VCaP (cell line): ENCODE data around the gene C1QTNF7.

ENCODE experiments used
- H3K27ac ChIP-seq: fragments of 450-650 bp; 2 replicates; pipeline ENCODE4 v1.5.1; 2017
- TF ChIP-seq, protein P1 (sequence below): fragments of 450-650 bp; conservative IDR thresholded peaks from 2 replicates; pipeline ENCODE4 v1.5.1; 2017; ENCODE audit warnings: mild to moderate bottlenecking, moderate library complexity

C1QTNF7 gene

DNA sequence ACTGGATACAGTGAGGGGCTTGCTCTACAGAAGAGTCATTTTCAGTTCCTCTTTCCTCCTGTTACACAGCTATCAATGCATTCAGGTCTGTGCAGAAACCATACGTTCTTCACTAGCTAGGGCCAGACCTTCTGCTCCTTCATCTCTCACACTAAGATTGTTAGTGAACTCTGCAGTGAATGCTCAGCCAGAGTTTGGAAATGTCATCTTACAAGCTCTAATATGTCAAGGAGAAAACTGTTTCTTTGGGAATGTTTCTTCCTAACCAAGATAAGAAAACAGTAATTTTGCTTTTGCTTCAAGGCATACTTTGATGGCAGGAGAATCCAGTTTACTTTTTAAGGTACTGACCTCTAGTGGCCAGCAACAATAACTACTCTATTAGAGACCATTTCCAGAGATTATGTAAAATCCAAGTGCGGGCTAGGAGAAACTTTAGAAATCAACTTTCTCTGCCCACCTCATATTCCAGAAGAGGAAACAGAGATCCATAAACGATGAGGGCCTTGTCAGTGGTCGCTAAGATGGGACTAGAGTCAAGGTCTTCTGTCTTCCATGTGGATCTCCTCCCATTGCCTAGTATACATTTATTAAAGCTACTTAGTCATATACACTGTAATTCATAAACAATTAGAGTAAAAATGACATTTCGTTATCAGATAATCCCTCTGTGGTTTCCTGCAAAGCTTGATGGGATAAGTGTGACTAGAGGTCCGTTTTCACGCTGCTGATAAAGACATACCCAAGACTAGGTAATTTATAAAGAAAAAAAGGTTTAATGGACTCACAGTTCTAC lies 29.8 kb downstream of the C1QTNF7 start:
- H3K27ac ChIP-seq: no peak overlapping the region
- TF ChIP-seq, protein P1, sequence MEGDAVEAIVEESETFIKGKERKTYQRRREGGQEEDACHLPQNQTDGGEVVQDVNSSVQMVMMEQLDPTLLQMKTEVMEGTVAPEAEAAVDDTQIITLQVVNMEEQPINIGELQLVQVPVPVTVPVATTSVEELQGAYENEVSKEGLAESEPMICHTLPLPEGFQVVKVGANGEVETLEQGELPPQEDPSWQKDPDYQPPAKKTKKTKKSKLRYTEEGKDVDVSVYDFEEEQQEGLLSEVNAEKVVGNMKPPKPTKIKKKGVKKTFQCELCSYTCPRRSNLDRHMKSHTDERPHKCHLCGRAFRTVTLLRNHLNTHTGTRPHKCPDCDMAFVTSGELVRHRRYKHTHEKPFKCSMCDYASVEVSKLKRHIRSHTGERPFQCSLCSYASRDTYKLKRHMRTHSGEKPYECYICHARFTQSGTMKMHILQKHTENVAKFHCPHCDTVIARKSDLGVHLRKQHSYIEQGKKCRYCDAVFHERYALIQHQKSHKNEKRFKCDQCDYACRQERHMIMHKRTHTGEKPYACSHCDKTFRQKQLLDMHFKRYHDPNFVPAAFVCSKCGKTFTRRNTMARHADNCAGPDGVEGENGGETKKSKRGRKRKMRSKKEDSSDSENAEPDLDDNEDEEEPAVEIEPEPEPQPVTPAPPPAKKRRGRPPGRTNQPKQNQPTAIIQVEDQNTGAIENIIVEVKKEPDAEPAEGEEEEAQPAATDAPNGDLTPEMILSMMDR: peak; percentile 79

DNA sequence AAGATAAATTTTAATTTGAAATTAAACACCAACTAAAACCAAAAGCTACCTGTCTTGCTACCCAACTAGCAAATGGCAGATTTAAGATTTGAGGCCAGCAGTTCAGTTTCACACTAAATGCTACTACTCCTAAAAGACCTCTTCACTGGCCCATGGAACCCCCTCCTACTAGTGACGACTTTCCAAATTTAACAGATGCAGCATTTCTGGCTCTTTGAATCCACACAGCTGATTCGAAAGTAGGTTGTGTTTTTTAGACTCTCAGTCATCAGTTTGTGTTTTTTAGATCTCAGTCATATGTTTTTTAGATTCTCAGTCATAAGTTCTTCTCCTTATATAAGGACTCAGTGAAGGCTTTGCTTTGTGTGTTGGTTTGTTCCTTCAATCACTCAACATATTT lies 30.8 kb downstream of the C1QTNF7 start:
- no peak overlapping the region for H3K27ac ChIP-seq
- TF ChIP-seq, protein P1: no peak

DNA sequence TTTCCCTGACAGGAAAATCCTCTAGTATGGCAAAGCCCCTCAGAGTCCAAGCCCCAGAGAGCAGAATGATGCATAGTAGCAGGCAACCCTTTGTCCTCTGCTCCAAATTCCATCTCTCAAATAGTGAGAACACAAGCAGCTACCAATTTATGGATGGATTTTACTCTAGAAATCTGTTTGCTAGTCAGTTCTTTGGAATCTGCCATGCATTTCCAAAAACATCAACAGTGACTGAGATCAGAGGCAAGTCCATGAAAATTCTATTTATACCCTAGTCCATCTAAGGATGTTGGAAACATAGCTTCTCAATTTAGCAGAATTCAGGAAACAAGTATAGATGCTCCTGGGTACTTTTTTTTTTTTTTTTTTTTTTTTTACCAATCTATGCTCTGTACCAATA lies 31.9 kb downstream of the C1QTNF7 start:
- TF ChIP-seq, protein P1: no peak

DNA sequence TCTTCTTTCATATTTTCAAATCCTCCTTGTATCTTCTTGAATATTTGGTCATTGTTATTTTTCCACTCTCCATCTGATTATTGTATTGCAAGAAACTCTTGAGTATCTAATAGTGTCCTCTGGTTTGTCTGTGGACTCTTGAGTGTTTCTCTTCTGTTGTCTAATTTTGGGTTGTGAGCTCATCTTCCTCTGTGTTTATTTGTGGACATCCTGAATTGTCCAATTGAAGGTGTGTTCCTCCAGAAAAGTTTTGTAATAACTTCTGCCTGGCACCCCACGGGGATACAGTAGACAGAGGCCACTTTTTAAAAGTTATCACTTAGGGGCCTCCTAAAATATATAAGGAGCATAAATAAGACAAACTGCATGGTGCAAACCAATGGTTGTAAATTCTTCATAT lies 38.8 kb downstream of the C1QTNF7 start:
- no peak overlapping the region for H3K27ac ChIP-seq
- TF ChIP-seq, protein P1: no peak

More for the DNA sequence above, 31.9 kb downstream of the C1QTNF7 start:
- no peak overlapping the region for H3K27ac ChIP-seq

DNA sequence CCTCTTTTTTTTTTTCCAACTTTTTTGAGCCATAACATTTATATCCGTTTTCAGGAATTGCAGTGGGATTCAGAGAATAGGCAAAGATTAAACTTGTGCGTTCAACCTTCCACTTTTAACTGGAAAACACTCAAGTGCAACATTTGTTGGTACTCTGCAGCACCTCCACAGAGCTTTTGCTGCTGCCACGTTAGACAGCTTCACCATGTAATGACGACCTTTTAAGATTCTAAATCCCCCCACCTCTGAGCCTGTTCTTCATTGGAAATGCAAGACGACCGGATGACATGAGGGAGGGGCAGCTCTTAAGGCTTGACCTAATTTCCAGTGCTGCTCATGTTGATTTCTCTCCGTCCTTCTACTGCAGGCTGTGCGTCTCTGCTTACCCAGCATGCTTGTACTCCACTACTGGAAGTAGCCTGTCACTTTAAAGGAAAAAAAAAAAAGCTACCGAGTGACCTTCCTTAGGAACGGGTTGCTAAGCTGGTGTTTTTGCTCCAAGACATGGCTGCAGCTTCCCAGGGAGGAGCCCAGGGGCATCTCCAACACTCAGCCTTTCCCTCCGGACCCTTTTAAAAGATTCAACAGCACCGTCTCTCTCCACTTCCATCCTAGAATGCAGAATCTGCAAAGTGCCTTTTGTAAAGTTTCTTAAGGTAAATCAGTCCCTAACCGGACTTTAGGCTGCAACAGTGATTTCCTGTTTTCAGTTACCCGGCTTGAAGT lies 41.7 kb downstream of the C1QTNF7 start, which contains the start of gene CC2D2A:
TSS of gene CC2D2A (plus strand) at position 481 of the 726 bp plus-strand sequence. CDS start 6,051 bp downstream, outside the sequence.
- TF ChIP-seq, protein P1: no peak
- peak within 1 kb of the TSS; percentile 58 for H3K27ac ChIP-seq

DNA sequence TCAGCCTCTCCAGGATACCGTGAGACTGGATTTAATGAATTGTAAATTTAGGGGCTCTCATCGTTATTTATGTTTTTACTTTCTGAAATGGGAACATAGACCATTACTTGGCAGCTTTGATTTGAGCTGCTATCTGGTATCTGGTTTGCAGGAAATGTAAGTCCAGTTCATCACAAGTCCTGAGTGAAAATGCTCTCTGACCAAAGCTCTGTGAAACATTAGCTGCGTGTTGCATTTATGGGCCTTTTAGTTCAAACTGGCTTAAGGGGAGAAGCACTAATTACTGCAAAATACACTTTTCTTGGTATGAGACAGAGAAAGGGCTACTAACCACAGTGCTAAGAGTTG lies 42.3 kb downstream of the C1QTNF7 start:
- peak overlapping the region; percentile 58 for H3K27ac ChIP-seq
- TF ChIP-seq, protein P1: no peak

DNA sequence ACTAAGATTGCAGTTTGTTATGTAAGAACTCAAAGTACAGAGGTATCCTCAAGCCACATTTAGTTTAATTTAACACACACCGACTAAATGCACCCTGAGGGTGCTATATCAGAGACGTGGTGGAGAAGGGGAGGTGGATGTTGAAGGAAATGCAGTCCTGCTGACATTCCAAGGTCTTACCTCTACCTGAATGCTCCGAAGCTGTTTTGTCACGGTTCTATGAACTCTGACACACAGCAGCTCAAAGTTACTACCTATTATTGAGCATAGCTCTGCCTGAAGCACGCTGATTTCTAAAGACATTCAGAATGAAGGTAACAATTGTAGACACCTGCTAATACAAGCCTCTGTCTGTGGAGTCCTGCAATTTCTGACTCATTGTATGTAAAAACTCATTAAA lies 48.6 kb downstream of the C1QTNF7 start:
- H3K27ac ChIP-seq: no peak overlapping the region
- TF ChIP-seq, protein P1: no peak
